H9 (cell line): ENCODE results near the gene ACMSD. TPM values are rescaled to one million over a fixed set of nuclear protein-coding genes. Genes with fewer than 3 reads are reported as not detected.

Experiments
- DNase-seq: peaks from one replicate; pipeline ENCODE4 v3.0.0-alpha.2; 2017
- H2AFZ ChIP-seq: one replicate; pipeline ENCODE4 v1.6.1; 2013; ENCODE audit warnings: mild to moderate bottlenecking, low read length, control low read depth, moderate library complexity
- H2AK5ac ChIP-seq: 2 replicates; pipeline ENCODE4 v1.6.1; 2013; ENCODE audit warnings: low read length, control low read depth, mixed read lengths; ENCODE audit not compliant: insufficient read length
- H2BK120ac ChIP-seq: one replicate; pipeline ENCODE4 v1.6.1; 2013; ENCODE audit warnings: low read depth, mild to moderate bottlenecking, low read length, control low read depth, inconsistent platforms; ENCODE audit not compliant: poor library complexity, severe bottlenecking
- H2BK12ac ChIP-seq: 2 replicates; pipeline ENCODE4 v1.6.1; 2013; ENCODE audit warnings: low read length, control low read depth, mixed read lengths, low read depth; ENCODE audit not compliant: insufficient read length
- H2BK15ac ChIP-seq: 2 replicates; pipeline ENCODE4 v1.6.1; 2013; ENCODE audit warnings: low read depth, low read length, control low read depth
- H2BK20ac ChIP-seq: one replicate; pipeline ENCODE4 v1.6.1; 2013; ENCODE audit warnings: low read depth, mild to moderate bottlenecking, low read length, control low read depth, inconsistent platforms; ENCODE audit not compliant: poor library complexity, severe bottlenecking
- H2BK5ac ChIP-seq: 2 replicates; pipeline ENCODE4 v1.6.1; 2013; ENCODE audit warnings: low read length, control low read depth, mixed read lengths; ENCODE audit not compliant: insufficient read length
- H3K14ac ChIP-seq: 2 replicates; pipeline ENCODE4 v1.6.1; 2013; ENCODE audit warnings: low read length, control low read depth; ENCODE audit not compliant: insufficient read depth
- H3K18ac ChIP-seq: 2 replicates; pipeline ENCODE4 v1.6.1; 2013; ENCODE audit warnings: low read depth, mild to moderate bottlenecking, mixed read lengths, low read length, control low read depth; ENCODE audit not compliant: insufficient read length
- H3K23ac ChIP-seq: 2 replicates; pipeline ENCODE4 v1.6.1; 2013; ENCODE audit warnings: low read length, control low read depth, mixed read lengths, low read depth; ENCODE audit not compliant: insufficient read length
- H3K23me2 ChIP-seq: 2 replicates; pipeline ENCODE4 v1.6.1; 2013; ENCODE audit warnings: low read depth, mild to moderate bottlenecking, mixed read lengths, low read length, control low read depth; ENCODE audit not compliant: insufficient read length, poor library complexity, severe bottlenecking
- H3K27ac ChIP-seq: 2 replicates; pipeline ENCODE4 v1.5.1; 2013; ENCODE audit warnings: low read length, control low read depth, mixed read lengths, low read depth; ENCODE audit not compliant: insufficient read length
- H3K27me3 ChIP-seq: 2 replicates; pipeline ENCODE4 v1.6.1; 2013; ENCODE audit warnings: low read length, control low read depth, inconsistent platforms; ENCODE audit not compliant: insufficient read depth
- H3K4ac ChIP-seq: 2 replicates; pipeline ENCODE4 v1.6.1; 2013; ENCODE audit warnings: low read depth, mild to moderate bottlenecking, control low read depth, inconsistent platforms, low read length, moderate library complexity
- H3K4me1 ChIP-seq: 2 replicates; pipeline ENCODE4 v1.6.1; 2013; ENCODE audit warnings: low read length, control low read depth, inconsistent platforms; ENCODE audit not compliant: insufficient read depth
- H3K4me2 ChIP-seq: 2 replicates; pipeline ENCODE4 v1.6.1; 2013; ENCODE audit warnings: low read length, control low read depth, mixed read lengths; ENCODE audit not compliant: insufficient read length, insufficient read depth
- H3K56ac ChIP-seq: 2 replicates; pipeline ENCODE4 v1.6.1; 2013; ENCODE audit warnings: low read depth, mild to moderate bottlenecking, mixed read lengths, low read length, control low read depth; ENCODE audit not compliant: insufficient read length
- H3K79me1 ChIP-seq: 2 replicates; pipeline ENCODE4 v1.6.1; 2013; ENCODE audit warnings: low read depth, mild to moderate bottlenecking, moderate library complexity, low read length, control low read depth, inconsistent platforms; ENCODE audit not compliant: insufficient read depth, poor library complexity, severe bottlenecking
- H3K79me2 ChIP-seq: 2 replicates; pipeline ENCODE4 v1.6.1; 2013; ENCODE audit warnings: low read length, control low read depth, inconsistent platforms; ENCODE audit not compliant: insufficient read depth
- H3K9ac ChIP-seq: 2 replicates; pipeline ENCODE4 v1.6.1; 2013; ENCODE audit warnings: low read length, control low read depth, mixed read lengths; ENCODE audit not compliant: insufficient read length; ENCODE audit errors: extremely low read depth
- H3K9me3 ChIP-seq: one replicate; pipeline ENCODE4 v1.6.1; 2013; ENCODE audit warnings: low read depth, low read length, inconsistent platforms; ENCODE audit not compliant: control insufficient read depth
- H3T11ph ChIP-seq: one replicate; pipeline ENCODE4 v1.6.1; 2013; ENCODE audit warnings: mild to moderate bottlenecking, low read length, control low read depth, inconsistent platforms
- H4K20me1 ChIP-seq: one replicate; pipeline ENCODE4 v1.6.1; 2013; ENCODE audit not compliant: control insufficient read depth, insufficient read length, insufficient read depth
- H4K5ac ChIP-seq: 2 replicates; pipeline ENCODE4 v1.6.1; 2013; ENCODE audit warnings: low read depth, mild to moderate bottlenecking, mixed read lengths, low read length, control low read depth; ENCODE audit not compliant: insufficient read length
- H4K8ac ChIP-seq: replicated peaks from 2 replicates; pipeline ENCODE4 v1.6.1; 2013; ENCODE audit warnings: low read length, control low read depth, mixed read lengths, low read depth; ENCODE audit not compliant: insufficient read length
- H4K91ac ChIP-seq: 2 replicates; pipeline ENCODE4 v1.6.1; 2013; ENCODE audit warnings: low read depth, mild to moderate bottlenecking, moderate library complexity, mixed read lengths, low read length, control low read depth; ENCODE audit not compliant: insufficient read length
- H3K27ac Mint-ChIP-seq, 3 experiments: 2 replicates in 2 of 3; 3 replicates in 1 of 3; pipeline ENCODE4 v1.8.0; 2020 to 2021; ENCODE audit warnings: mixed read lengths in 3 of 3, mild to moderate bottlenecking in 1 of 3, moderate library complexity in 1 of 3
- H3K27me3 Mint-ChIP-seq: 2 replicates; pipeline ENCODE4 v1.8.0; 2021; ENCODE audit warnings: low read depth, mild to moderate bottlenecking, moderate library complexity, mixed read lengths
- H3K36me3 Mint-ChIP-seq, 3 experiments: 2 replicates in 2 of 3; 3 replicates in 1 of 3; pipeline ENCODE4 v1.8.0; 2020 to 2021; ENCODE audit warnings: low read depth in 3 of 3, mixed read lengths in 3 of 3; ENCODE audit not compliant: insufficient read depth in 1 of 3
- H3K4me1 Mint-ChIP-seq, 2 experiments: 2 replicates each; pipeline ENCODE4 v1.8.0; 2020; ENCODE audit warnings: mixed read lengths in 2 of 2
- H3K4me3 Mint-ChIP-seq, 2 experiments: 2 replicates in 1 of 2; 3 replicates in 1 of 2; pipeline ENCODE4 v1.8.0; 2020 to 2021; ENCODE audit warnings: mild to moderate bottlenecking in 2 of 2, mixed read lengths in 2 of 2, moderate library complexity in 1 of 2
- H3K9me3 Mint-ChIP-seq, 2 experiments: 2 replicates in 1 of 2; 3 replicates in 1 of 2; pipeline ENCODE4 v1.8.0; 2020; ENCODE audit warnings: mild to moderate bottlenecking in 2 of 2, mixed read lengths in 2 of 2, moderate library complexity in 1 of 2
- CTCF ChIP-seq: fragments of 200-600 bp; sonication (generic); conservative IDR thresholded peaks from 3 replicates; pipeline ENCODE4 v1.8.0; 2021; ENCODE audit warnings: antibody characterized with exemption, mild to moderate bottlenecking
- WGBS: extraction: QIAGEN DNeasy Blood & Tissue Kit; methylation state at CpG from one replicate; pipeline ENCODE4 v1.1.7; 2013; ENCODE audit warnings: missing lambda C conversion rate, low lambda C conversion rate, mixed read lengths; ENCODE audit not compliant: insufficient read length; ENCODE audit errors: extremely low coverage; 5-methylcytosine and 5-hydroxymethylcytosine counted together
- total RNA-seq: library from RNA; stranded (reverse); gene quantifications from 2 replicates; pipeline ENCODE4 v1.2.1, GENCODE V29; 2021

Gene ACMSD
- total RNA-seq, 1 experiment from 2014 or later = not detected

- Mint-ChIP-seq H3K27ac (no peak overlapping the region), H3K4me3 (no peak overlapping the region), H3K9me3 (peaks cover 5 to 7% of the 10 kb centered on the region in 2 experiments; a peak in 3 of 5 replicates), H3K4me1 (peaks cover 0 to 4% of the 10 kb centered on the region in 2 experiments; a peak in 1 of 4 replicates), H3K36me3 (no peaks in the 10 kb centered on the region), H3K27me3 (no peaks in the 10 kb centered on the region)
- H3K56ac ChIP-seq = no peak overlapping the region
- H3K4ac ChIP-seq = no peak overlapping the region
- no peaks in the 10 kb centered on the region for H4K20me1 ChIP-seq
- H3K79me1 ChIP-seq = no peaks in the 10 kb centered on the region
- no peak overlapping the region for H2BK5ac ChIP-seq
- H3K4me2 ChIP-seq = no peak overlapping the region
- no peak overlapping the region for H4K8ac ChIP-seq
- H3K23ac ChIP-seq = no peak overlapping the region
- no peak overlapping the region for H3T11ph ChIP-seq
- H2BK20ac ChIP-seq = no peak overlapping the region
- no peak overlapping the region for H2BK15ac ChIP-seq
- no peaks in the 10 kb centered on the region for H3K4me1 ChIP-seq
- H3K79me2 ChIP-seq = no peaks in the 10 kb centered on the region
- H3K9ac ChIP-seq = no peak overlapping the region
- no peak for TF ChIP-seq CTCF
- H3K27me3 ChIP-seq = no peaks in the 10 kb centered on the region
- H3K27ac ChIP-seq = no peak overlapping the region
- H2AK5ac ChIP-seq = no peak overlapping the region
- H3K23me2 ChIP-seq = no peaks in the 10 kb centered on the region
- DNase-seq = no peak
- no peak overlapping the region for H2AFZ ChIP-seq
- WGBS = no CpG with 5 or more reads among the region's 2 CpGs
- H3K9me3 ChIP-seq = no peaks in the 10 kb centered on the region
- no peak overlapping the region for H4K5ac ChIP-seq
- H2BK120ac ChIP-seq = no peak overlapping the region
- H3K14ac ChIP-seq = no peak overlapping the region
- H3K18ac ChIP-seq = no peak overlapping the region
- no peak overlapping the region for H2BK12ac ChIP-seq
- no peak overlapping the region for H4K91ac ChIP-seq
Measured at GRCh38 chr2:134905168-134905567, 66.8 kb downstream of the ACMSD start.
